Measurements from ENCODE around the gene IQSEC3. TPM values are rescaled to one million over a fixed set of nuclear protein-coding genes. Genes with fewer than 3 reads are reported as not detected.

The IQSEC3 gene
- total and polyA plus RNA-seq, 2 of the 13 experiments (the other 11 are each of a cell fraction or from before 2014, with no cell fraction given): not detected

DNA sequence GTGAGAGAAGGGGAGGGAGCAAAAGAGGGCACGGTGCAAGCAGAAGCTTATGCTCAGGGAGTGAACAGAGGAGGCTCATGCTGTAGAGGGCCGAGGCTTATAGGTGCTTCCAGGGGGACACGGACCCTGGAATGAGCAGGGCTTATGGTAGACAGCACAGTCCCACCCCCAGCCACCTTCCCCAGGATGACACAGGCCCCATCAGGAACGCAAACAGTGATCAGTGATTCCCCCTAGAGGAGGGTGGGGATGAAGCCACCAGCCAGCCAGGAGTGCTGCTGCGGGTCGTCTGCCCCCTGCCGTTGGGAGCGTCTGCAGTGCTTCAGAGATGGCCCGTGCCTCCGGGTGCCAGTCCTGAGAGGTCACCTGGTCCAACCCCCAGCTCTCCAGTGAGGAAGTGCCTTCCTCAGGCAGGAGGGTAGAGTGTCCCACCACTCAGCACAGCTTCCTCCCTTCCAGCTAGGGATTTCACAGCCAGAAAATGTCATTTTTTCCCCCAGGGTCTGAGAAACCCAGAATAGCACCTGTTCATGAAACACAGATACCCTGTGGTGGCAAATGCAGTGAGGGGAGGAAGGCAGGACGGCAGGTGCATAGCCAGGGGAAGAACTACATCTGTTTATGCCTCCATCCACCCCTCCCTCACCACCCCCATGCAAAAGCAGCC lies 86.6 kb downstream of the IQSEC3 start (continued):
- TF ChIP-seq ZNF646 (CRISPR knock-in tag; IDR thresholded peaks at IDR 0.05): no peak
- TF ChIP-seq KLF16 (CRISPR knock-in tag; IDR thresholded peaks at IDR 0.05): no peak
- TF ChIP-seq, protein P1, sequence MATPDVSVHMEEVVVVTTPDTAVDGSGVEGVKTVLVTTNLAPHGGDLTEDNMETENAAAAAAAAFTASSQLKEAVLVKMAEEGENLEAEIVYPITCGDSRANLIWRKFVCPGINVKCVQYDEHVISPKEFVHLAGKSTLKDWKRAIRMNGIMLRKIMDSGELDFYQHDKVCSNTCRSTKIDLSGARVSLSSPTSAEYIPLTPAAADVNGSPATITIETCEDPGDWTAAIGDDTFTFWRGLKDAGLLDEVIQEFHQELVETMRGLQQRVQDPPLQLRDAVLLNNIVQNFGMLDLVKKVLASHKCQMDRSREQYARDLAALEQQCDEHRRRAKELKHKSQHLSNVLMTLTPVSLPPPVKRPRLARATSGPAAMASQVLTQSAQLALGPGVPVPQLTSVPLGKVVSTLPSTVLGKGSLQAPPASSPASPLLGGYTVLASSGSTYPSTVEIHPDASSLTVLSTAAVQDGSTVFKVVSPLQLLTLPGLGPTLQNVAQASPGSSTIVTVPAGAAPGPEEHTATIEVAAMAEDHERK (CRISPR knock-in tag; IDR thresholded peaks at IDR 0.05; ENCODE audit: low read depth): no peak
- TF ChIP-seq GMEB1 (CRISPR knock-in tag; IDR thresholded peaks at IDR 0.05; ENCODE audit: borderline replicate concordance): no peak
- no peak for TF ChIP-seq ZNF101 (CRISPR knock-in tag; IDR thresholded peaks at IDR 0.05; ENCODE audit: borderline replicate concordance, low read depth)
- TF ChIP-seq ZNF343 (CRISPR knock-in tag; IDR thresholded peaks at IDR 0.05): no peak
- no peak for TF ChIP-seq NKX3-1 (CRISPR knock-in tag; IDR thresholded peaks at IDR 0.05)
- TF ChIP-seq ZNF766 (CRISPR knock-in tag; IDR thresholded peaks at IDR 0.05; ENCODE audit: borderline replicate concordance): no peak
- TF ChIP-seq ZNF574 (CRISPR knock-in tag; IDR thresholded peaks at IDR 0.05): peak; percentile 65
- no peak for TF ChIP-seq SNRNP70 (IDR thresholded peaks at IDR 0.05; ENCODE audit: low read depth, low read length)
- TF ChIP-seq MTF2 (CRISPR knock-in tag; IDR thresholded peaks at IDR 0.05; ENCODE audit: borderline replicate concordance): no peak
- TF ChIP-seq BCL6 (CRISPR knock-in tag; IDR thresholded peaks at IDR 0.05): 0 out of 2 replicates have a peak, but pooled peaks have one; percentile 8
- TF ChIP-seq ZNF850 (CRISPR knock-in tag; conservative IDR thresholded peaks at IDR 0.05): no peak
- no peak for TF ChIP-seq ELF3 (CRISPR knock-in tag; IDR thresholded peaks at IDR 0.05)
- no peak for TF ChIP-seq LCORL (IDR thresholded peaks at IDR 0.05)
- 0 out of 2 replicates have a peak, but pooled peaks have one; percentile 39 for TF ChIP-seq LCORL (CRISPR knock-in tag; IDR thresholded peaks at IDR 0.05)
- no peak for TF ChIP-seq SMYD3 (CRISPR knock-in tag; IDR thresholded peaks at IDR 0.05)
- TF ChIP-seq ZNF432 (CRISPR knock-in tag; IDR thresholded peaks at IDR 0.05; ENCODE audit: borderline replicate concordance): no peak
